LoVo (cell line): ENCODE data around the gene TM4SF4.

Experiments
- DNase-seq: peaks from one replicate; pipeline ENCODE4 v3.0.0-alpha.2; 2016; ENCODE audit warnings: low spot score

TM4SF4 gene

DNA sequence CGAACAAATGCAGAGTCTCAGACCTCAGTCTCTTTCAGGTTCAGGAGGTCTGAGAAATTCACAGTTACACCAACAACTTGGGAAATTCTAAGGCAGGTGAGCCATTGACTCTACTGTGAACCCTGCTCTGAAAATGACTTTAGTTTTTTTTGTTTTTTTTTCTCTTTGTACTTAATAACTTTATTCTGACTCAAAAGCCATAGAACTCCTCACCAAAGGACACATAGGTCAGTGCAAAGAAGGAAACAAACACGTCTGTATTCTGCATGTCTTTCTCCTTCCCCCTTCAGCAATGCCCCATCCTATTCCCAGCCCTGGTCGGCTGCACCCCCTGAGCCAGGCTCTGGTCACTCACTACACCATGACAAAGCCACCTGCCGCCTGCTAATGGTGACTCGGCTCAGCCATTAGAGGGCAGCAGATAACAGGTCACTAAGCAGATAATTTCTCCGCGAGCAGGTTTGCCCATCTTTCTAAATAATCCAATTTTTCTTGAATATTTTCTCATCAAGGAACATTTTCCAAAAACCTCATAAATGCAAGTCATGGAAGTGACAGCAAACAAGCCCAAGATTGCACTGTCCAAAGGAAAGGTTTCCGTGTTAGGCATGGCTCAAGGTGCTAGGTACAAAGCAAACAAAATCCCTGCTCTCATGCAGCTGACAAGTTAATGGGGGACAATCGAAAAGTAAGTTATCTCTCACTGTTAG lies 37.7 kb downstream of the TM4SF4 start:
- peak; percentile 72 for DNase-seq

GRCh38 chr3:149514471-149514870 lies 40.0 kb downstream of the TM4SF4 start:
- no peak for DNase-seq

GRCh38 chr3:149515249-149515648 lies 40.8 kb downstream of the TM4SF4 start:
- DNase-seq, result no peak

DNA sequence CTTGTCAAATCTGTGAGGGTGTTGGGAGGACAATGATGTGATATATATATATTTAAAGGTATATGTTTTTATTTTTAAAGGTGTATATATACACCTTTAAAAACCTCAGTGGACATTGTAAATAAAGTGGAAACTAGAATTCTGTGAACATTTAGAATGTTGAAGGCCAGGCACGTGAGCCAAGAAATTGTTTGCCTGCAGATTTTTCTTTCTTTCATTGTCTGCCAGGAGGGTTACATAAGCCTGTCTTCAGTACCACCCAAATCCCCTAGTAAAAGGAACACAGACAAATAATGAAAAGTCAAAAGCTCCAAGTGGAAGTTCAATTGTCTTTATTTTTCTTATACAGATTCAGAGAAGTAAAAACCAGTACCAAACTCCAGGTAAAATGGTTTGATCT lies 42.4 kb downstream of the TM4SF4 start:
- no peak for DNase-seq

- DNase-seq, result no peak
These were observed 45.4 kb downstream of the TM4SF4 start for GRCh38 chr3:149519912-149520311.

- DNase-seq, result no peak
These were observed 49.2 kb downstream of the TM4SF4 start for GRCh38 chr3:149523512-149524299.

DNA sequence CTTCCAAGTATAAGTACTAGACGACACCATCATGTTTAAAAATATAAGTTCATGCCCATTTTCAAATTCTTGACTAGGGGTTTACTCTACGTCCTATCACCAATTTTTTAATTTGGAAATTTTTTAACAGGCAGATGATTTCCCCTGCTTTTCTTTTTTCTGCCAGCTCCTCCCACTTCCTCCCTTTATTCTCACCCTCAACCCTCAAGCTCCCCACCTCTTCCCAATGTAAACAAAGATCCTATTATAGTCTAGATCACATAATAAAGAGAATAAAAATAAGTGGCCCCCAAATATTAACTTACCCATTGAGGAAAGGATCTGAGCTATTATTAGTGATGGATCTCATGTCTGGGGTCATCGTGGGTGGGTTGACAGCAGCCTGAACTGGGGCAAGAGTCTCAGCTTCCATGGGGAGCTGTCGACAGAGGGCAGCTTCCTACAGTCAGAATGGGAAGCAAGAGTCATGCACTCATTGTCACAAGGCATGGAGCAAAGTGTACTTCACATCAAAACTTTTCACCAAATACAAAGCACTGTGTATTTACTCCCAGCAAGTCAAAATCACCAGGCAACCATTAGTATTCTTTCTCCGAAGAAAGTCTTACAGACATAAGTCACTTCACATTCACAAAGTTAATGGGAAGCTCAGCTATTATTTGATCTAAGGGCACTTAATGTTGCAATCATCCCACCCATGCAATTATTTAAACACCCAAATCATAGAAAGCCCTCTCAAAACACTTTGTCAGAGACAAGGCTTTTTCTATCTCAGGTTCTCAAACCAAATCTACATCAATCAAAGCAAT lies 53.2 kb downstream of the TM4SF4 start:
- no peak for DNase-seq

GRCh38 chr3:149528340-149528650 lies 53.8 kb downstream of the TM4SF4 start:
- DNase-seq, result no peak

DNA sequence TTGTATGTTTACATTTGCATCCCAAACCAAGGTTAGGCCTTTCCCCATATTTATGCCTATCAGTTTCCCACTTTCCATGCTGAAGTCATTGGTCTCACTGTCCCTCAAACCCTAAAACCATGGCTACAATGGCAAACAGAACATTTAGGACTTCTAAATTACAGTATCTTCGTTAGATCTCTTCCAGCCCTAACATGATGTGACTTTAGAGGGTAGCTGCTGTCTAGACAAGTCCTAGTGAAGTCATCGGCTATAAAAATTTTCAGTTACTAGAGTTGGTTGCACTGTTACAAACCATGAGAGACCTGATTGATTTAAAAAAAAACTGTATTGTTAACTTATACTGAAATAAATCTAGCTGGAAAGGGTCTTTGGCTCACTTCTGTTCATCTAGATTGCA lies 54.6 kb downstream of the TM4SF4 start:
- DNase-seq, result no peak

DNA sequence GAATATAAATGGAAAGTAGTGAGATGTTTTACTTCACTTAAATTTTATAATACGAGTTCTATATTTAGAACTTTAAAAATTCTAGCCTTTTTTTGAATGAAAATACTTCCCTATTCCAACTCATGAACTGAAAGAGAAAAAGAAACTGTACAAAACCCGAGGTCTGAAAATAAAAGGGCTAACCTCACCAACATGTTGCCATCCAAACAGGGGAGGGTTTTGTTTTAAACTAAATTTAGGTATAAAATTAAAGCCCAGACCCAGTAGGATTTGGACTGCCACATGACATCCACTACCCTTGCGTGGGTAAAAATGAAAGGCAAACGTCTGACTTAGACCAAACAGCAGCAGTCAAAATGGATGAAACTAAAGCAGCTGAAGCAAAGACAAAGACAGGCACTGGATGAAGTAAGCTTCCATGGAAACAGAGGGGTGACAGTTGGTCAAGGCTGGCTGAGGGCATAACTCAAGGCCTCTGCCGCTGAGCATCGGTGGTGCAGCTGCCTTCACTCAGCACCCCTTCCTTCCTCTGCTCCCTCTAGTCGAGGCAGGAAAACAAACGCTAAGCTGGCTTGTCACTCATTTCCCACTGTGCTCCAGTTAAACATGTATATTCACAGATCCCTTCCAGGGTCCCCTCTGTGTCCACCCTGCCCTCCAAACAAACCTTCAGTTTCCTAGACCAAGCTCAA lies 58.1 kb downstream of the TM4SF4 start:
- no peak for DNase-seq

- DNase-seq, result no peak
These were observed 59.6 kb downstream of the TM4SF4 start for GRCh38 chr3:149534082-149534481.

- no peak for DNase-seq
These were observed 60.3 kb downstream of the TM4SF4 start for GRCh38 chr3:149534671-149535332.

- no peak for DNase-seq
These were observed 60.8 kb downstream of the TM4SF4 start for GRCh38 chr3:149535333-149535685.

GRCh38 chr3:149536429-149536828 lies 61.9 kb downstream of the TM4SF4 start:
- DNase-seq, result no peak

GRCh38 chr3:149538371-149538770 lies 63.9 kb downstream of the TM4SF4 start:
- DNase-seq, result no peak

DNA sequence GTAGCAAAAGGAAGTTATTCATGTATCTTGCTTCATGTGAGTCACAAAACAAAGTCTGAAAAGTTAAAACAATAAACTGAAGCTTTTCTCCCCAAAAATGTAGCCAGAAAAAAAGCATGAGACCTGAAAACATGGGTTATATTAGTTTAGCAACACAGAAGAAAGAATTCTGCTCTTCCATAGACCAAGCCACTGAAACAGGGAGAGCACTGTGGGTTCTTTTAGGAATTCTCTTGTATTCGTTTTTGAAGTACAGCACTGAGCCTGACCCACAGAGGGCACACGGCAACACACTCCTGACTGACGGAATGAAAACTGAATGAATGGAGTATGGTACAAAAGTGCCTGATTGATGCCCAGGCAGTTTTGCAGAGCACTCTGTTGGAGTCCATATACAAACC lies 66.6 kb downstream of the TM4SF4 start:
- DNase-seq, result no peak

- DNase-seq, result no peak
These were observed 68.1 kb downstream of the TM4SF4 start for GRCh38 chr3:149542375-149543312.

DNA sequence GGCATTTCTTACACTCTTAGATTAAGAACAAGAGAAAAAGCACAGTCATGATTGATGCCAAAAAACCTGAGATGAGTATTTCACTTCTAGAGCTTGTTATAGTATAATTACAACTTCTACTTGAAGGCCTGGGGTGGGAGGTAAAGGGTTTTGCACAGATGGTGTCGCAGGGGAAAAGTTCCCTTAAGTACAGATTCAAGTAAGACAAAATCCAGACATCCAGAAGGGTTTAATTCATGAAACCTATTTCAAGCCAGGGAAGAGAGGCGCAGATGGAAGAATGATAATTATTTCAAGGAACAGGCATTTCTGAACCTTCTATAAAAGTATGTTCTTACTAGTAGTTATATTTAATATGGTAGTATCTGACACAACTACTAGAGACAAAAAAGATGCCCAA lies 70.6 kb downstream of the TM4SF4 start:
- no peak for DNase-seq

GRCh38 chr3:149547413-149547812 lies 72.9 kb downstream of the TM4SF4 start:
- DNase-seq, result no peak

- no peak for DNase-seq
These were observed 73.6 kb downstream of the TM4SF4 start for GRCh38 chr3:149547954-149548668.
